Ascending aorta (tissue), 2 donors: ENCODE results near the gene ZNF281. TPM values are rescaled to one million over a fixed set of nuclear protein-coding genes. Genes with fewer than 3 reads are reported as not detected.

Experiments
- DNase-seq, 2 donors: peaks; one replicate each; pipeline ENCODE4 v3.0.0-alpha.2; 2019; ENCODE audit warnings: low spot score in 2 of 2
- H3K27ac ChIP-seq, 2 donors: fragments of 200-600 bp; sonication (generic); one replicate each; pipeline ENCODE4 v1.5.1; 2016 to 2017; ENCODE audit warnings: mild to moderate bottlenecking in 1 of 2
- H3K27me3 ChIP-seq: fragments of 200-600 bp; sonication (generic); one replicate; pipeline ENCODE4 v1.5.1; 2017
- H3K36me3 ChIP-seq, 2 donors: fragments of 200-600 bp; sonication (generic); one replicate each; pipeline ENCODE4 v1.5.1; 2016
- H3K4me1 ChIP-seq, 2 donors: fragments of 200-600 bp; sonication (generic); one replicate each; pipeline ENCODE4 v1.5.1; 2016 to 2017; ENCODE audit warnings: mild to moderate bottlenecking in 1 of 2
- H3K4me3 ChIP-seq, 2 donors: fragments of 200-600 bp; sonication (generic); one replicate each; pipeline ENCODE4 v1.5.1; 2016 to 2017; ENCODE audit warnings: mild to moderate bottlenecking in 1 of 2
- H3K9me3 ChIP-seq, 2 donors: fragments of 200-600 bp; sonication (generic); one replicate each; pipeline ENCODE4 v1.5.1; 2016
- CTCF ChIP-seq, 3 experiments: fragments of 200-600 bp in 2 of 3; fragments of 450-650 bp in 1 of 3; sonication (generic) in 2 of 3; IDR thresholded peaks; one replicate each; pipeline ENCODE4 v1.5.1; 2016 to 2019; ENCODE audit warnings: antibody characterized with exemption in 3 of 3, mild to moderate bottlenecking in 1 of 3, moderate library complexity in 1 of 3
- intact Hi-C: fragments of 100-400 bp; cut with DNase I; formaldehyde crosslinking; loops from one replicate; pipeline ENCODE4 v1.15.1; 2023
- total RNA-seq: library from RNA; depleted of rRNA; stranded (reverse); fragments of >200 nt; gene quantifications from one replicate; pipeline ENCODE4 v1.1.0, GENCODE V29; 2016

The ZNF281 gene
- total RNA-seq, 1 donor from 2014 or later, result 3.7 TPM

GRCh38 chr1:200355801-200356200 is 54.0 kb downstream of the ZNF281 start:
- intact Hi-C loops, result no loop called here
- TF ChIP-seq CTCF (IDR thresholded peaks at IDR 0.05), result no peak
- Histone ChIP-seq H3K9me3 (no peaks in the 10 kb centered on the region), H3K27ac (no peak overlapping the region), H3K4me1 (no peaks in the 10 kb centered on the region), H3K36me3 (no peaks in the 10 kb centered on the region), H3K27me3 (no peaks in the 10 kb centered on the region), H3K4me3 (no peak overlapping the region)
- DNase-seq, result no peak

Other genes with a start within 250 kb of the ZNF281 start
- not detected for gene KIF14, start 210.7 kb upstream of the ZNF281 start, total RNA-seq